ENCODE measurements around the gene ANKS3.
"Not testable (repeated sequence)": the region's sequence is repeated elsewhere in the genome, so short reads cannot be mapped to it uniquely, and the experiment has no call there.

ANKS3 gene

DNA sequence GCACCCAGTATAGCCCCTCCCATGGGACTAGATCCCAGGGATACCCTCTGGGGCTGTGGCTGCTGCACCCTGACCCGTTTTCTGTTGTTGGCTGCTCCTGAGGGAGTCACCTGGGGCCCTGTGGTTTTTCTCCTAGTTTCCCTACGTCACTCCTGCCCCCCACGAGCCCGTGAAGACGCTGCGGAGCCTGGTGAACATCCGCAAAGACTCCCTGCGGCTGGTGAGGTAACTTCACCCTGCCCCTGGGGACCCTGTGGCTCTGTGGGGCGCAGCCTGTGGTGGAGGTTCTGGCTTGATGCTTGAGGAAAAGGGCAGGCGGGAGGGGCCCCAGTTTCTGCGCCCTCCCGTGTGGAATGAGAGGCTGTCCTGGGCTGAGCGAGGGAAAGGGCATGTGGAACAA lies 82.2 kb downstream of the ANKS3 start:
- TF ChIP-seq, protein P1, sequence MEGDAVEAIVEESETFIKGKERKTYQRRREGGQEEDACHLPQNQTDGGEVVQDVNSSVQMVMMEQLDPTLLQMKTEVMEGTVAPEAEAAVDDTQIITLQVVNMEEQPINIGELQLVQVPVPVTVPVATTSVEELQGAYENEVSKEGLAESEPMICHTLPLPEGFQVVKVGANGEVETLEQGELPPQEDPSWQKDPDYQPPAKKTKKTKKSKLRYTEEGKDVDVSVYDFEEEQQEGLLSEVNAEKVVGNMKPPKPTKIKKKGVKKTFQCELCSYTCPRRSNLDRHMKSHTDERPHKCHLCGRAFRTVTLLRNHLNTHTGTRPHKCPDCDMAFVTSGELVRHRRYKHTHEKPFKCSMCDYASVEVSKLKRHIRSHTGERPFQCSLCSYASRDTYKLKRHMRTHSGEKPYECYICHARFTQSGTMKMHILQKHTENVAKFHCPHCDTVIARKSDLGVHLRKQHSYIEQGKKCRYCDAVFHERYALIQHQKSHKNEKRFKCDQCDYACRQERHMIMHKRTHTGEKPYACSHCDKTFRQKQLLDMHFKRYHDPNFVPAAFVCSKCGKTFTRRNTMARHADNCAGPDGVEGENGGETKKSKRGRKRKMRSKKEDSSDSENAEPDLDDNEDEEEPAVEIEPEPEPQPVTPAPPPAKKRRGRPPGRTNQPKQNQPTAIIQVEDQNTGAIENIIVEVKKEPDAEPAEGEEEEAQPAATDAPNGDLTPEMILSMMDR (conservative IDR thresholded peaks at IDR 0.05; ENCODE audit: low read length) = no peak
- DNase-seq (ENCODE audit: low read depth) = no peak
- H3K4me3 ChIP-seq (ENCODE audit: low read length) = no peak overlapping the region

- peak; percentile 48 for DNase-seq (ENCODE audit: low read depth)
- H3K4me3 ChIP-seq (ENCODE audit: low read length) = not testable (repeated sequence)
- TF ChIP-seq, protein P1 (conservative IDR thresholded peaks at IDR 0.05; ENCODE audit: low read length) = peak; percentile 70
Measured at GRCh38 chr16:4650443-4651074, 83.5 kb downstream of the ANKS3 start.

DNA sequence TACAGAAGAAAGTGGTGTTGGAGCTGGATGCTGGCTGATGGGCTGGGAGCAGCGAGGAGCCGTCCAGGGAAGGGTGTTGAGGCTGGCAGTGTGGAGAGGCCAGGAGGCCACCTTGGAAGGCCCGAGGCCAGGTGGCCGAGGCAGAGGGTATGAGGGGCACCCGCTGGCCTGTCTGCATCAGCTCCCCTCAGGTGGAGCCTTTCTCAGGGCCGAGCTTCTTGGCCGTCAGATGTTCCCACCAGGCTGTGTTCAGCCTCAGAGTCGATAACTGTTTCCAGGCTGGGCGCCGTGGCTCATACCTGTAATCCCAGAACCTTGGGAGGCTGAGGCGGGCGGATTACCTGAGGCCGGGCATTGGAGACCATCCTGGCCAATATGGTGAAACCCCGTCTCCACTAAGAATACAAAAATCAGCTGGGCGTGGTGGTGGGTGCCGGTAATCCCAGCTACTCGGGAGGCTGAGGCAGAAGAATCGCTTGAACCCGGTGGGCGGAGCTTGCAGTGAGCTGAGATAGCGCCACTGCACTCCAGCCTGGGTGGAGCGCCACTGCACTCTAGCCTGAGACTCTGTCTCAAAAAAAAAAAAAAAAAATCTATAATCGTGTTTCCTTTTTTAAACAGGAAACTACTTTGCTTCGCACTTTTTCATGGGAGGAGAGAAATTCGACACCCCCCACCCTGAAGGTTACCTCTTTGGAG lies 84.2 kb downstream of the ANKS3 start:
- TF ChIP-seq, protein P1 (conservative IDR thresholded peaks at IDR 0.05; ENCODE audit: low read length) = no peak
- DNase-seq (ENCODE audit: low read depth) = no peak
- H3K4me3 ChIP-seq (ENCODE audit: low read length) = no peak overlapping the region

DNA sequence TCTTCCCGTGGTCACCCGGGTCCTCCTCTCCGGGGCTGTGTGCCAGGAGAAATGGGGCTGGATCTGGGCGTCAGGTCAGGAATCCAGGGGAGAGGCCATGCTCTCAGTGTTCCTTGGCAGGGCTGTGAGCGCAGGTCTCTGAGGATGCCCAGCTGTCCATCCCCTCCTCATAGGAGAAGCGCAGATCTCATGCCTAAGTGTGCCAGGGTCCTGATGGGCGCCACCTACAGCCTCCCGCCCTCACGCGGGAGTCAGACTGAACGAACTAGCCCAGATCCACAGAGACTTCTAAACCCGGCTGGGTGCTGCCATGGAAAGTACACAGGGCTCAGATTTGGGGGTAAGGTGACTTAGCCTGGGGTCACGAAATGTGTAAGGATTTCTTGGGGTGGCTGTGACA lies 85.2 kb downstream of the ANKS3 start:
- no peak for DNase-seq (ENCODE audit: low read depth)
- H3K4me3 ChIP-seq (ENCODE audit: low read length) = no peak overlapping the region
- TF ChIP-seq, protein P1 (conservative IDR thresholded peaks at IDR 0.05; ENCODE audit: low read length) = no peak

- TF ChIP-seq, protein P1 (conservative IDR thresholded peaks at IDR 0.05; ENCODE audit: low read length) = no peak
- no peak for DNase-seq (ENCODE audit: low read depth)
- no peak overlapping the region for H3K4me3 ChIP-seq (ENCODE audit: low read length)
Measured at GRCh38 chr16:4647644-4647980, 86.5 kb downstream of the ANKS3 start.

DNA sequence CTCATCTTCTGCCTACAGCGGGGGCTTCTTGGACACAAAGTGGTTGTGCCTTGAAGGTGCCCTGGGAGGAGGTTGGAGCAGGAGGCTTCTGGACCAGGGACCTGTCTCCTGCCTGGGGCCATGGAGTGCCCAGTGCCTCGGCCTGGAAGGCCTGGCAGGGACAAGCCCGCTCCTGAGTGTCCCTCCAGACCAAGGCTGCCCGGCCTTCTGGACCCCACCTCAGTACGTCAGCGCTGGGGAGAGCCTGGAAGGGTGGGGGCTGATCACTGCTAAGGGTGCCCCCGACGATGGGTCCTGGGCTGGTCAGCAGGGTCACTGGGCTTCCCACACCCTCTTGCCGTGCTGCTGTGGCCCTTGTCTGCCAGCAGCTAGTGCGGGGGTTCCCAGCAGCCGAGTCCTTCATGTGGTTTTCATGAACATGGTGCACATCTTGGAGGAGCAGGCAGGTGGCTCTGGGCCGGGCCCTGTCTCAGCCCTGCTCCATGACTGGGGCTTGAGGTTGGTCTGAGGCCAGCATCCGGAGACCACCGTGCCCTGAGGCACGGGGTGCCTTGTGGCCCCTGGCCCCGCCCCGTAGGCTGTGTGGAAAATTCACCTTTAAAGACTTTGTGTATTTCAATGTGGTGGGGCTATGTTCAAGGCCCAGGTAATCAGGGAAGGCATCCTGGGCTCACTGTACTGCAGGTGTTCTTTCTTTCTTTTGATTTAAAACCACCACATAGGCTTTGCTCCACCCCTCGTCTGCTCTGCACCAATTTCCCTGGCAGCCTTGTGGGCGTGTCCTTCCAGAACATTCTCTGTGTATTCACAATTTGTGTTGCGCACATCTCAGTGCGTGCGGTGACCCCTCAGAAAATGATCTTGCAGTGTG lies 87.1 kb downstream of the ANKS3 start:
- TF ChIP-seq, protein P1 (conservative IDR thresholded peaks at IDR 0.05; ENCODE audit: low read length) = no peak
- no peak for DNase-seq (ENCODE audit: low read depth)
- no peak overlapping the region for H3K4me3 ChIP-seq (ENCODE audit: low read length)

Measured in AG10803 (cell line).